NCI-H128 (cell line): Measurements from ENCODE around the gene MMS19.

Experiments used
- DNase-seq: peaks from one replicate; lab custom pipeline; 2025; ENCODE audit not compliant: unreplicated experiment; lab: John Stamatoyannopoulos, UW

The MMS19 gene, protein sequence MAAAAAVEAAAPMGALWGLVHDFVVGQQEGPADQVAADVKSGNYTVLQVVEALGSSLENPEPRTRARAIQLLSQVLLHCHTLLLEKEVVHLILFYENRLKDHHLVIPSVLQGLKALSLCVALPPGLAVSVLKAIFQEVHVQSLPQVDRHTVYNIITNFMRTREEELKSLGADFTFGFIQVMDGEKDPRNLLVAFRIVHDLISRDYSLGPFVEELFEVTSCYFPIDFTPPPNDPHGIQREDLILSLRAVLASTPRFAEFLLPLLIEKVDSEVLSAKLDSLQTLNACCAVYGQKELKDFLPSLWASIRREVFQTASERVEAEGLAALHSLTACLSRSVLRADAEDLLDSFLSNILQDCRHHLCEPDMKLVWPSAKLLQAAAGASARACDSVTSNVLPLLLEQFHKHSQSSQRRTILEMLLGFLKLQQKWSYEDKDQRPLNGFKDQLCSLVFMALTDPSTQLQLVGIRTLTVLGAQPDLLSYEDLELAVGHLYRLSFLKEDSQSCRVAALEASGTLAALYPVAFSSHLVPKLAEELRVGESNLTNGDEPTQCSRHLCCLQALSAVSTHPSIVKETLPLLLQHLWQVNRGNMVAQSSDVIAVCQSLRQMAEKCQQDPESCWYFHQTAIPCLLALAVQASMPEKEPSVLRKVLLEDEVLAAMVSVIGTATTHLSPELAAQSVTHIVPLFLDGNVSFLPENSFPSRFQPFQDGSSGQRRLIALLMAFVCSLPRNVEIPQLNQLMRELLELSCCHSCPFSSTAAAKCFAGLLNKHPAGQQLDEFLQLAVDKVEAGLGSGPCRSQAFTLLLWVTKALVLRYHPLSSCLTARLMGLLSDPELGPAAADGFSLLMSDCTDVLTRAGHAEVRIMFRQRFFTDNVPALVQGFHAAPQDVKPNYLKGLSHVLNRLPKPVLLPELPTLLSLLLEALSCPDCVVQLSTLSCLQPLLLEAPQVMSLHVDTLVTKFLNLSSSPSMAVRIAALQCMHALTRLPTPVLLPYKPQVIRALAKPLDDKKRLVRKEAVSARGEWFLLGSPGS

DNA sequence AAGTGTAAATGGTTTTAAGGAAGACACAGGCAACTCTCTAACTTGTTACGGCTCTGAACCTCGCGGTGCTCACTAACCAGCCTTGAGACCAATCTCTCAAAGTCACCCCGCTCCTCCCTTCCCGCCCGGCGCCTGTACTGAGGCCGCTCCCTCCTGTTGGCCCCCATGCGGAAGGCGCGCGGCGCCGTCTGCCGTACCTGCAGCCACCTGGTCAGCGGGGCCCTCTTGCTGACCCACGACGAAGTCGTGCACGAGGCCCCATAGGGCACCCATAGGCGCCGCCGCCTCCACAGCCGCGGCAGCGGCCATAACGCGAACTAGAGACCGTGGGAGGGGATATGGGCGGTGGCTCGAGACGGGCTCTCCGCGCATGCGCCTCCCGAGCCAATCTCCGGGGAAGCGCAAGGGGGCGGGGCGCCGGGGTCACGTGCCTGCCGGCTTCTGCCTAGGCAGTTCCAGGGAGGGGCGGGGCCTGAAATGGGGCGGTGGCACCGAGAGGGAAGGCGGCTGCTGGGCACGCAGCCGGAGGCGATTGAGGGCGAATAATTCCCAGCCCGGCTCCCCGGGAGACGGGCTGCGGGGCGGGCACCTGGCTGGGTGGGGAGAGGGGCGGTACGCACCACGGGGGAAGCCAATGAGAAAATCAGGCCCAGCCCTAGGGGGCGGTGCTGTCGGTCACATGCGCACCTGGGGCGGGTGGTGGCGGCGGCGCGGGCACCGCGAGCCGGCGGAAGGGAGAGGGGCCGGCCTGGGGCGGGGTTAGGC is at the start of gene MMS19:
Gene MMS19 (minus strand): TSS at position 347 of the 765 bp plus-strand sequence. CDS start 38 bp downstream, at position 309.
- DNase-seq: peak; percentile 95

DNA sequence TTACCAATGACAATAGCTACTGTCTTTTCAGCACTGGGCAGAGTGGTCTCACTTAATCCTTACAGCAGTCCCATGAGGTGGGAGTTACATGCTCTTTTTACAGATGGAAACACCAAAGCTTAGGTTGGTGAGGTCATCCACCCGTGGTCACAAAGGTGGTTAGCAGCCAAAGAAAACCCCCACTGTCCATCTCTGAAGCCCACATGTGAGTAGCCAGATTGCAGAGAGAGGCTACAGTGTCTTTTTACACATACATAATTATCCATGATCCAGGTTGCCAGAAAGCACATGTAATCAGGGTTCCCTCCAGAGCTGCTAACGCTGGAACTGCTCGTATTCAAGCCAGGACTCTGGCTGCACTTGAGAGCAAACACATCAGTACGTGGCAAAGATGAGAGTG is 49.7 kb upstream of the MMS19 start:
- DNase-seq: no peak

DNA sequence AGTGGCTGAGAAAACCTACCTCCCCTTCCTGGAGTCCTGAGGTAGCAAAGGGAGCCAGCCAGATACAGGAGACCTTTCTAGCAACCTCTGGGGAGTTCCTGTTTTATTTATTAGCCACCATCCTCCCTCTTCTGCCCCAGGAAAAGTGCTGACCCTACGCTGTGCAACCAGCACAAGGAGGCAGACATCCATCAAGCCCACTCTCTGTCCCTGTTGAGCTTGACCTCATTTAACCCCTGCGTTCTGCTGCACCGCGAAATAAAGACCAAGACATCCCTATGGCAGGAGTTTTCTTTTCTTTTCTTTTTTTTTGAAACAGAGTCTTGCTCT is 49.0 kb upstream of the MMS19 start:
- no peak for DNase-seq

DNA sequence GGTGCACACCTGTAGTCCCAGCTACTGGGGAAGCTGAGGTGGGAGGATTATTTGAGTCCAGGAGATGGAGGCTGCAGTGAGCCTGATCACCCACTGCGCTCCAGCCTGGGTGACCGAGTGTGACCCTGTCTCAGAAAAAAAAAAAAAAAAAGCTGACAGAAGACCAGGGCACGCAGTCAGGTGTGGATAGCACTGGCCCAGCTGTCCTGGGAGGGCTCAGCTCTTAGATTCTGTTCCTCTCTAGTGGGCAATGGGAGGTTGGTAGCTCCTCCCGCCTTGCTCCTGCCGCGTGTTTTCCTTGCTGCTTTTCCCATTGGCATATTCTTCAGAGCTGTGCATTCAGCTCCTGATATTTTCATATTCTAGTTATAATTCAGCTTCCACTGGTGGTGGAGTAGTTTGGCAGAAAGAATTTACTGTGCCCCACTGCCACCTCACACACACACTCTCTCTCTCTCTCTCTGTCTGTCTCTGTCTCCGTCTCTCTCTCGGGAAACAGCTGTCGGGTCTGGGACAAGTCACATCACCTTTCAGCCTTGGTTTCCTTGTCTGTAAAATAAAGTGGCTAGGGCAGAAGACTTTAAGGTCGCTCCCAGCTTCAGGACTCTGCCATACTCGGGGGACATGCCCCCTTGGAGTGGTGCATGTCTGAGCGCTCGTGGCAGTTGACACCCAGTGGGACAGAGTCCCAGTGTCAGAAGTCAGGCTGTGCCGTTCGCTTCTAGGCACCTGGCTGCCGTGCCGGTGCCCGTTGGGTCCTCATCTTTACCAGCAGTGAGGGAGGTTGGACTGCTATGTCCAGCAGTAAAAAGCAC is 48.4 kb upstream of the MMS19 start:
- DNase-seq: no peak

DNA sequence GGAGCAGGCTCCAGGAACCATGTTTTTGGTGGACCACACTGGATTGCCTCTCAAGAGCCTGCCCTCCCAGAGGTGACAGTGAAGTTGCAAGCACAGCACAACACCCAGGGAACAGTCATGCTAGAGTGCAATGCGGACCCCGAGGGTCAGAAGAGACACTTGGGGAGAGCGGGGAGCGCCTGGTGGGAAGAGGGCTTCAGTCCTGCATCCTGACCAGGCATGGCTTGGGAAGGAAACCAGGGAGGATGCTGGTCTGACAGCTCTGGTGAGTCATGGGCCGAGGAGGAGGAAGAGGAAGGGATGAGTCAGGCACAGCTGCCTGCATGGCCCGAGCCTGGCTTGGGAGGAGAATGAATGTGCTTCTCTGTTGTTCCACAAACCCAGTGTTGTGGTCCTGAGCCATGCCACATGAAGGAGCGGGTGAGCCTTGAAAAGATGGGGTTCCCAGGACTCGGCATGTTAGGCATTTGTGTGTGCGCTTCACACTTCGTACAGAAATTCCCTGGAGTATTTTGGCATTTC is 44.9 kb upstream of the MMS19 start:
- no peak for DNase-seq

DNA sequence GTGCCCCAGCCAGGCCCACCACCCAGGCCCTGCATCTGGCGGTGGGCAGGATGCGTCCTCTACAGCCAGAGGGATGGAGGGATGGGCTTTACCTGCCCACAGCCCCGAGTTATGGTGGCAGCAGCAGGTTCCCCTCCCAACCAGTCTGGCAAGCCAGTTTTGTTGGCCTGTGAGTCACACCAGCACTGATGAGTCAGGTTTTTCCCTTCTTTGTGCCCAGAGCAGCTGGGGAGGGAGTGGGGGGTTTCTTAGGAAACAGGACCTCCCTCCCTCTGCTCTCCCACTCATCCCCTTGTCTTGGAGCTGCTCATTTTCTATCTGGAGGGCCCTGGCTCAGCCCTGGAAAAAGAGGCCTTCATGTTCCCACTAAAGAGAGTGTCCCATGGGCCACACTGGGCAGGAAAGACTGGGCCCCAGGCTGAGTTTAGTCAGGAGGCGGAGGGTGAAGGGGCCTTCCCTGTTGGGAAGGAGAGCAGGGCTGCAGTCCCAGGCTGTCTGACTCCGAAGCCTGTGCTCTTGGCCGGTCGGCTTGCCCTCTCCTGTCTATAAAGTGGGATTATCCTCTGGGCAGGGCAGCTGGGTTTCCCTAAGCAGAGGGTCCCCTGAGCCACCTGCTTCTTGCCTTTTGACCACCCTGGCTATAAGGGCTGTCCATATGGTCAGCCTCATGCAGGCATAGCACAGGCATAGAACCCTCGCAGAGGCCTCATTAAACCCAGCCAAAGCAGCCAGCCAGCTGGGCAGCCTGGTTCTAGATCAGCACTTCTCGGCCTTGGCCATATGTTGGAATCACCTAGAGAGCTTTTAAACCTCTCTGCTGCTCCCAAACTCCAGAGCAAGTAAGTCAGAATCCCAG is 44.2 kb upstream of the MMS19 start:
- DNase-seq: no peak

DNA sequence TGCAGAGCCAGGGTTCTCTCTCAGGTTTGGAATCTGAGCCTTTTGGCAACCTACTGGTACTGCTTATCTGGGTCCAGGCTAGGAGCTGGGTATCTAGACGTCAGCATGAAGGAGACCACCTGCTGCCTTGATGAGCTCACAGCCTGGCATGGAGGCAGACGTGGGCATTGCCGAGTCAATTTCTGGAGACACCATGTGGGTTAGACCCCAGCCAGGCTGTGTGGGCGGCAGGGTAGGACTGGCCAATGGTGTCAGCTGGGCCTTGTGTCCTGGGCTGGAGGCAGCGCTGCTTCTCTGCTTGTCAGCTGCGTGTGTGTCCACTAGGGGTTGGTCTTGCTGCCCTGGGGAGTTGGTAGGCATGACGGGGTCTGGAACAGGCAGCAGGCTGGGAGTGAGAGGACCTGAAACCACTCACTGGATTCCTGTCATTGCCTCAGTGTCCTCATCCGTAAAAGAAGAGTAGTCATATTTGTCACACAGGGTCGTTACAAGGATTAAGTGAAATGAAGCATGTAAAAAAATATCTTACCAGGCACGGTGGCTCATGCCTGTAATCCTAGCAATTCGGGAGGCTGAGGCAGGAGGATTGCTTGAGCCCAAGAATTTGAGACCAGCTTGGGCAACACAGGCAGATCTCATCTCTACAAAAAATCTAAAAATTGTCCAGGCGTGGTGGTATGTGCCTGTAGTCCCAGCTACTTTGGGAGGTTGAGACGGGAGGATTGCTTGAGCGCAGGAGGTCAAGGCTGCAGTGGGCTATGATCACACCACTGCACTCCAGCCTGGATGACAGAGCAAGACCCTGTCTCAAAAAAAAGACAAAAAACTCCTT is 42.7 kb upstream of the MMS19 start:
- DNase-seq: no peak

DNA sequence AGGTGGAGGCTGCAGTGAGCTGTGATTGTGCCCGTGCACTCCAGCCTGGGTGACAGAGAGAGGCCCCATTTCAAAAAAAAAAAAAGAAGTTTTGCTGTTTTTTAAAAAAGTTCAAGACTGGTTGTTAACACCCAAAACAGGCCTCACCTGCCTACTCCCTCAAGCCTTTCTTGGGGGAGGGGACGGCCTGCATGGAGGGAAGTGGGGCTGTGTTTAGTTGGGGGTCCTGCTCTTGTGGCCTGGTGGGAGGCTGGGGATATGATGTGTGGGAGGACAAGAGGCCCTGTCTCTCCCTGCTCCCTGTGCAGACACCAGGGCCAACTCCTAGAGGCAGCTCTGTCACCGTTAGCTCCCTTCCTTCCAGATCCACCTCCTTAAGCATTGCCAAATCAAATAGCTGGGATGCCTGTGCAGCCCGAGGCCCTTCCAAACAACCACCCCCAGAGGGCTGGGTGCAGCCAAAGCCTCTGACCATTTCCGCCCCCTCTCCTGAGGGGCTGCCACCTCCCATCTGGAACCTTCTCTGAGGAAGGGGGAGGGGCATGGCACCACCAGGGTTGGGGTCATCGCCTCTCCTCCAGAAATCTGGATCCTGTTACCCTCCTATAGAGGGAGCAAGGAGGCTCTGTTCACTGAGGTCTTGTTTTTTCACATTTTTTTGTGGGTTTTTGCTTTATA is 41.4 kb upstream of the MMS19 start:
- DNase-seq: no peak

DNA sequence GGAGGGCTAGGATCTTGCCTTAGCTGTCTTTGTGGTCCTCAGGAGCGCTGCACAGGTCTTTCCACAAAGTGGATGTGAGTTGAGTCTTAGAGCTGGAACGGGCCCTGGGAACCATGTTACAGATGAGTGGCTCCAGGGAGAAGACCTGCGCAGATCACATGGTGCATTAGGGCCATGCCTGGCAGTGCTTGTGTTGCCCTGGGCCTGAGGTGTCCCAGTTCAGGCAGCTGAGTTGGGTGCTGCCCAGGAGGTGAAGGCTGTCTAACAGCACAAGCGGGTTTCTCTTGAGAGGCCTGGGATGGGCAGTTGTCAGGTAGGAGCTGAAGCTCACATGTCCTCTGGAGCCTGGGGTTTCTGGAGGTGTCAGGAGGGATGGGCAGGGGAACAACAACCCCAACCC is 40.6 kb upstream of the MMS19 start:
- DNase-seq: no peak

DNA sequence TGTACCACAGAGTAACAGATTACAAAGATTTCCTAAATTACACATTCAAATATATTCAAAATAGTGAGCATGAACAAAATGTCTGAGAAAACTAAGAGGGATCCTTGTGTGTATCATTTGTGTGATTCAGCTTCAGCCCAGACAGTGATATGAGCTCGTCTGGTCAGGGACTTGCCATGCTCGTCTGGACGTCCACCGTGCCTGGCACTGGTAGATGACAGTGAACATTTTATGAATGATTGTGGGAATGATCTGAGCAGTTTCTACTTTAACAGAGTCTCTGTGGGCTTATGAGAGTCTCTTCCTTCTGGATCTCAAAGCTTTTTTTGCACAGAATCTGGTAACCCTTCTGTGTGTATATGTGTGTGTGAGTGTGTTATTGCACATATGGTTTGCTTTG is 40.2 kb upstream of the MMS19 start:
- DNase-seq: no peak

DNA sequence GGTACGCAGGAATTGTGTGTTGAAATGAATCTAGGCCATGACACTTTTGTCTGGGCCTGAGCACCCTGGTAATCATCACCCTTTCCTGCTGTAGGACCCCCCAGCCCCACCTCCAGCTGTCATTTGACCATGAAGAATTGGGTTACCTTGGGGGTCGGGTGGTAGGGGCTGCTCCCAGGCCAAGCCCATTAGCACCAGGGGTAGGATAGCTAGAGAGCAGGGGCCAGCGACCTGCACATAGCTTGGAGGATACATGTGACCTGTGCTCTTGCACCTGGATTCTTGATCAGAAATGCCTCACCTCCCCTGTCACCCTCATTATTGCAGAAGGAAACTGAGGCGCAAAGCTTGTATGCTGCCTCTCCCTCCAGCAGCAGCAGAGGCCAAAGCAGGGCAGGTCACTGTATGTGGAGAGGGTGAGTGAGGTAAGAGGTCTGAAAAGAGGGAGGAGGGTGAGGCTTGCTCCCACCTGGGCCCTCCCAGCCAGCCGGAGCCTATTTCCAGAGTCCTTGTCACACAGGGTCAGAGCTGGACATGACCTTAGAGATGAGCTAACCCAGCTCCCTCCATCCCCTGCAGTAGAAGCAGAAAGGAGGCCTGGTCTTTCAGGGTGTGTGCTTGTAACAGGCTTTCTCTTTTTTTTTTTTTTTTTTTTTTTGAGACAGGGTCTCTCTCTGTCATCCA is 39.1 kb upstream of the MMS19 start:
- no peak for DNase-seq

DNA sequence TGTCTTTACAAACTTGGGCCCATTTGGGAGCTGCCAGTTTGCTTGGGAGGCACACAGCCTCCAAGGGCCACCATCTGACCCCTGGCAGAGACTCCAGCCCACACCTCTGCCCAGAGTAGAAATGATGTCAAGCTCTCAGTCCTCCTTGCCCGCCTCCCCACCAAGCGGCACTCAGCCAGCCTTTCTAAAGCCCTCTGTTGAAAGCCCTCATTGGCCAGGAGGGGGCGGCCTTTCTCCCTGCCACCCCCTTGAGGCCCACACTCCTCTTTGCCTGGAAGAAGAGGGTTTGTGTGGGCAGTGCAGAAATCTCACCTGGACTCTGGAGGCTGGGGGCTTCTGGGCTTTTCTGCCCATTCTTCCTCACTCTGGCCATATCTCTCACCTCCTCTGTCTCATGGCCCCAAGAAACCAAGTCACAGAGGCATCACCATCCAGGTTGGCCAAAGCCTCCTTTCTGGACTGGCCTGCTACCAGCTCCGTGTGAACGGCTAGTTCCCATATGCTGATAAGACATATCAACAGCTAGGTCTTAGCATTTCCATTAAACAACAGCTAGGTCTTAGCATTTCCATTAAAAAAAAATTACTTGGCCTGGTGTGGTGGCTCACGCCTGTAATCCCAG is 36.6 kb upstream of the MMS19 start:
- no peak for DNase-seq

DNA sequence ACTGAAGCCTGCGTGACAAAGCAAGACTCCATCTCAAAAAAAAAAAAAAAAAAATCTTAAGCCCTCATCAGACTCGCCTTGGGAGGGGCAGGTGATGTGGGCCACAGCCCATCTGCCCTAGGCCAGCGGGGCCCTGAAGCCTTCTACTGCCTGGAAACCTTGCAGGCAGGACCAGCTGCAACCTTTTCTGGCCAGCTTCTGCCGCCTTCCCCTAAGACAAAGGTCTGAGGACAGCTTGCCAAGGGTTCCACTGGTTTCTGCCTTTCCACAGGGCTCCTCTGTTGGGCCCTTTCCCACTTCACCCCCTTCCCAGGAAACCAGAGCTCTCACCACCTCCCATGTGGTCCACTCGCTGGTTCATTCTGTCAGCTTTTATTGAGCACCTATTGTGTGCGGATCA is 35.7 kb upstream of the MMS19 start:
- DNase-seq: no peak

DNA sequence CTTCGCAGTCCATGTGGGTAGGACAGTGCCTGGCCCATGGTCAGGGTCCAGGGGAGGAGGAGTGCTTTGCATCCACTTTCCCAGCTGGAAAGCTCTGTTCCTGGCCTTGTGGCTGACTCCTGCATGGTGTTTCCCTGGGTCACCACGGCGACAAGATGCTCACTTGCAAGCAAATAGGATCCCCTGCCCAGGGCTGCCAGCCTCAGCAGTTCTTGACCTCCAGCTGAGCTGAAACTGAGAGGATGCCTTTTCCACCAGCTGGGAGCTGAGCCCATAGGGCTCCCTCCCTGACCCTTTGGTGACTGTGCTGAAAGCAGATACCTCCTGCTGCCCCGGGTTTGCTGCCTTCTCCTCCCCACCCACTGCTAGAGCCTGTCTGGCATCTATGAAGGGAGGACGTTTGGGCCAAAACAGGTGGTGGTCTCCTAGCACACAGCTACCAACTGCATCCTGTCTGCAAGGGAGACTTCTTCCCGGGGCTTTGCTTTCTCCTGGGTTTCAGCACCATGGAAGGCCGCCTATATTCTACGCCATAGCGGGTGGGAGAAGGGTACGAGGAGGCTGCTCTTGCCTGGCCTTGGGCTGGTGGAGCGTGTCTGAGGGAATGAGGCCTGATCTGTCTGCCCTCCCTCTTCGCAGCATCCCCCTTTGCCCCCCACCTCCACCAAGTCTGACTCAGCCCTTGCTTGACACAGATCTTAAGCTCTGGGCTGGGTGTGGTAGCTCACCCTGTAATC is 34.9 kb upstream of the MMS19 start:
- no peak for DNase-seq

DNA sequence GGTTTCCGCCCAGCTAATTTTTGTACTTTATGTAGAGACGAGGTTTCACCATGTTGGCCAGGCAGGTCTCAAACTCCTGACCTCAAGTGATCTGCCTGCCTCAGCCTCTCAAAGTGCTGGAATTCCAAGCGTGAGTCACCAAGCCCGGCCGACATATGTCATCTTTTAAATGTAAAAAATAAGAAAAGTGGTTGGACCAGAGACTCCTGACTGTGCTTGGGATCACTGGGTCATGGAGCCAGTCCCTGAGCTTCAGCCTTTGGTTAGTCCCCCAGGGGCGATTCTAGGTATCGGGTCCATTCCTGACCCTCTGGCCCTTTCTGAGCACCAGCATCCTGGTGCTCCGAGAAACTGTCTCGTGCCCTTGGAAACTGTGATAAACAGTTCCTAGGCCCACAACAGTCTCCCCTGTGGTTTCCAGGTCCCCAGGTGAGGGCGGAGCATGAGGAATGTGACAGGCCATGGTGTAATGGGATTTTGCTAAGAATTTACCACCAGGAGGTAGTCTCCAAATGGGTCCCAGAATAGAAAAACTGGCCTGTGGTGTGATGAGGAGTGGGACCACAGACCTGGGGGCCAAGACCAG is 33.3 kb upstream of the MMS19 start:
- no peak for DNase-seq
